HCT116 (cell line): ENCODE results near the gene CHML. TPM values are rescaled to one million over a fixed set of nuclear protein-coding genes. Genes with fewer than 3 reads are reported as not detected.

Source experiments
- ATAC-seq: fragments of 200-7000 bp; cut with Tn5 transposase; 2 replicates; pipeline ENCODE4 v1.9.1; 2020; ENCODE audit warnings: mild to moderate bottlenecking, moderate library complexity
- BruUV-seq: library from RNA; stranded (reverse); fragments of 400-500 nt; replicated peaks from 2 replicates; lab custom pipeline; 2021; lab: Mats Ljungman, UMichigan
- CTCF ChIA-PET: fragments of 300-600 bp; sonication (Branson Sonifier 250); formaldehyde crosslinking; loops from one replicate; lab custom pipeline; 2021; ENCODE audit warnings: antibody characterized with exemption; lab: Charles Lee
- POLR2A ChIA-PET: fragments of 300-600, 350-600 bp; sonication (Branson Sonifier 250); formaldehyde crosslinking; loops from one replicate; lab custom pipeline; 2021; ENCODE audit warnings: antibody characterized with exemption; lab: Charles Lee
- RAD21 ChIA-PET, 2 experiments: fragments of 300-600 bp; sonication (Branson Sonifier 250); formaldehyde crosslinking; loops; one replicate each; lab custom pipeline; 2023; ENCODE audit warnings: low total read pairs in 2 of 2; ENCODE audit not compliant: uncharacterized antibody in 2 of 2, unreplicated experiment in 2 of 2, low non-redundant PET in 1 of 2; lab: Charles Lee
- DNase-seq: peaks from one replicate; pipeline ENCODE4 v3.0.0-alpha.2; 2010; ENCODE audit warnings: low read depth, low spot score
- H2AFZ ChIP-seq: fragments of 200-600 bp; shearing (Covaris generic), sonication (generic); 2 replicates; pipeline ENCODE4 v1.6.1; 2017; ENCODE audit warnings: low read depth, mixed run types, mixed read lengths, antibody characterized with exemption, low read length; ENCODE audit not compliant: poor library complexity, severe bottlenecking
- H3K27ac ChIP-seq: 2 replicates; pipeline ENCODE4 v1.5.1; 2012; ENCODE audit warnings: low read depth, low read length
- H3K27me3 ChIP-seq: fragments of 200-600 bp; sonication (generic); 2 replicates; pipeline ENCODE4 v1.6.1; 2016; ENCODE audit warnings: mixed run types, low read length, mixed read lengths; ENCODE audit not compliant: insufficient read depth
- H3K36me3 ChIP-seq, 2 experiments: fragments of 200-500 bp in 1 of 2; fragments of 200-600 bp in 1 of 2; sonication (Bioruptor generic) in 1 of 2; sonication (generic) in 1 of 2; 2 replicates each; pipeline versions ENCODE4 v1.5.1 to v1.6.1; 2014 to 2016; ENCODE audit warnings: low read length in 2 of 2, inconsistent platforms in 1 of 2, mixed read lengths in 1 of 2, mixed run types in 1 of 2; ENCODE audit not compliant: insufficient read depth in 2 of 2, control insufficient read depth in 1 of 2
- H3K4me1 ChIP-seq, 2 experiments: fragments of 200-600 bp in 1 of 2; sonication (generic) in 1 of 2; 2 replicates each; pipeline versions ENCODE4 v1.5.1 to v1.6.1; 2012 to 2017; ENCODE audit warnings: low read length in 2 of 2, inconsistent platforms in 1 of 2, mild to moderate bottlenecking in 1 of 2, mixed read lengths in 1 of 2, mixed run types in 1 of 2, moderate library complexity in 1 of 2; ENCODE audit not compliant: insufficient read depth in 2 of 2, control insufficient read depth in 1 of 2
- H3K4me2 ChIP-seq: fragments of 200-600 bp; sonication (generic); 2 replicates; pipeline ENCODE4 v1.6.1; 2017; ENCODE audit warnings: mixed run types, low read length, mixed read lengths
- H3K4me3 ChIP-seq, 2 experiments: fragments of 200-600 bp in 1 of 2; sonication (generic) in 1 of 2; replicated peaks in 1 of 2; 2 replicates each; pipeline ENCODE4 v1.5.1; 2011 to 2016; ENCODE audit warnings: low read length in 2 of 2, control low read depth in 1 of 2, low read depth in 1 of 2, mild to moderate bottlenecking in 1 of 2, mixed read lengths in 1 of 2, mixed run types in 1 of 2
- H3K79me2 ChIP-seq: fragments of 200-600 bp; sonication (generic); 2 replicates; pipeline ENCODE4 v1.6.1; 2017; ENCODE audit warnings: mild to moderate bottlenecking, mixed run types, low read length, moderate library complexity, mixed read lengths; ENCODE audit not compliant: insufficient read depth
- H3K9ac ChIP-seq: fragments of 200-600 bp; sonication (generic); 2 replicates; pipeline ENCODE4 v1.6.1; 2016; ENCODE audit warnings: low read length, mixed read lengths
- H3K9me2 ChIP-seq: fragments of 200-600 bp; sonication (generic), shearing (Covaris generic); 2 replicates; pipeline ENCODE4 v1.6.1; 2017; ENCODE audit warnings: mixed run types, mild to moderate bottlenecking, moderate library complexity; ENCODE audit not compliant: insufficient read depth
- H3K9me3 ChIP-seq, 2 experiments: fragments of 200-500 bp in 1 of 2; fragments of 200-600 bp in 1 of 2; sonication (Bioruptor generic) in 1 of 2; sonication (generic) in 1 of 2; 2 replicates each; pipeline ENCODE4 v1.6.1; 2014 to 2017; ENCODE audit warnings: low read length in 2 of 2, mixed read lengths in 2 of 2, inconsistent platforms in 1 of 2, low read depth in 1 of 2, mild to moderate bottlenecking in 1 of 2, mixed run types in 1 of 2, moderate library complexity in 1 of 2; ENCODE audit not compliant: control insufficient read depth in 1 of 2, insufficient read depth in 1 of 2
- H4K20me1 ChIP-seq: fragments of 200-600 bp; sonication (generic), shearing (Covaris generic); 2 replicates; pipeline ENCODE4 v1.6.1; 2017; ENCODE audit warnings: mixed run types, mild to moderate bottlenecking, moderate library complexity; ENCODE audit not compliant: insufficient read depth
- CEBPB ChIP-seq: IDR thresholded peaks from 2 replicates; pipeline ENCODE4 v1.6.1; 2012; ENCODE audit warnings: low read depth
- ELF1 ChIP-seq: IDR thresholded peaks from 2 replicates; pipeline ENCODE4 v1.6.1; 2012; ENCODE audit warnings: low read depth, borderline replicate concordance
- EZH2 ChIP-seq: fragments of 200-600 bp; sonication (generic); IDR thresholded peaks from 2 replicates; pipeline ENCODE4 v1.6.1; 2017; ENCODE audit warnings: antibody characterized with exemption, mixed run types
- EZH2phosphoT487 ChIP-seq: fragments of 200-600 bp; IDR thresholded peaks from 2 replicates; pipeline ENCODE4 v1.6.1; 2018; ENCODE audit warnings: antibody characterized with exemption, borderline replicate concordance
- FOSL1 ChIP-seq: IDR thresholded peaks from 2 replicates; pipeline ENCODE4 v1.6.1; 2012; ENCODE audit warnings: low read depth
- POLR2A ChIP-seq: IDR thresholded peaks from 2 replicates; pipeline ENCODE4 v1.7.0; 2011; ENCODE audit warnings: borderline replicate concordance; ENCODE audit not compliant: insufficient read depth, insufficient read length; ENCODE audit errors: extremely low read depth
- RAD21 ChIP-seq: IDR thresholded peaks from 2 replicates; pipeline ENCODE4 v1.6.1; 2012; ENCODE audit warnings: low read depth, mild to moderate bottlenecking
- SIN3A ChIP-seq: IDR thresholded peaks from 2 replicates; pipeline ENCODE4 v1.6.1; 2012; ENCODE audit warnings: low read depth
- SP1 ChIP-seq: IDR thresholded peaks from 2 replicates; pipeline ENCODE4 v1.6.1; 2012; ENCODE audit warnings: low read depth
- SRF ChIP-seq: IDR thresholded peaks from 2 replicates; pipeline ENCODE4 v1.6.1; 2012; ENCODE audit warnings: low read depth
- YY1 ChIP-seq: IDR thresholded peaks from 2 replicates; pipeline ENCODE4 v1.6.1; 2011; ENCODE audit warnings: low read length, low read depth, moderate library complexity, mild to moderate bottlenecking; ENCODE audit not compliant: insufficient replicate concordance; ENCODE audit errors: extremely low read depth
- ZNF274 ChIP-seq: fragments of 200-500 bp; sonication (Bioruptor generic); IDR thresholded peaks from 2 replicates; pipeline ENCODE4 v1.6.1; 2014; ENCODE audit warnings: mild to moderate bottlenecking, low read depth, low read length, inconsistent platforms
- intact Hi-C: fragments of 100-400 bp; cut with micrococcal nuclease; formaldehyde crosslinking; loops from 2 replicates; pipeline ENCODE4 v1.10.0; 2022
- total RNA-seq: library from RNA; stranded (reverse); gene quantifications from one replicate; pipeline ENCODE4 v1.2.1, GENCODE V29; 2021; ENCODE audit not compliant: unreplicated experiment
- TF ChIP-seq, protein P1 (sequence below): IDR thresholded peaks from 2 replicates; pipeline ENCODE4 v1.6.1; 2012
- TF ChIP-seq, protein P2 (sequence below): IDR thresholded peaks from 2 replicates; pipeline ENCODE4 v1.6.1; 2012; ENCODE audit warnings: low read depth
- TF ChIP-seq, protein P3 (sequence below): IDR thresholded peaks from 2 replicates; pipeline ENCODE4 v1.6.1; 2011; ENCODE audit warnings: mild to moderate bottlenecking, low read length, moderate library complexity; ENCODE audit not compliant: insufficient replicate concordance; ENCODE audit errors: extremely low read depth

CHML gene
- total RNA-seq, 1 experiment from 2014 or later: 9.7 TPM

DNA sequence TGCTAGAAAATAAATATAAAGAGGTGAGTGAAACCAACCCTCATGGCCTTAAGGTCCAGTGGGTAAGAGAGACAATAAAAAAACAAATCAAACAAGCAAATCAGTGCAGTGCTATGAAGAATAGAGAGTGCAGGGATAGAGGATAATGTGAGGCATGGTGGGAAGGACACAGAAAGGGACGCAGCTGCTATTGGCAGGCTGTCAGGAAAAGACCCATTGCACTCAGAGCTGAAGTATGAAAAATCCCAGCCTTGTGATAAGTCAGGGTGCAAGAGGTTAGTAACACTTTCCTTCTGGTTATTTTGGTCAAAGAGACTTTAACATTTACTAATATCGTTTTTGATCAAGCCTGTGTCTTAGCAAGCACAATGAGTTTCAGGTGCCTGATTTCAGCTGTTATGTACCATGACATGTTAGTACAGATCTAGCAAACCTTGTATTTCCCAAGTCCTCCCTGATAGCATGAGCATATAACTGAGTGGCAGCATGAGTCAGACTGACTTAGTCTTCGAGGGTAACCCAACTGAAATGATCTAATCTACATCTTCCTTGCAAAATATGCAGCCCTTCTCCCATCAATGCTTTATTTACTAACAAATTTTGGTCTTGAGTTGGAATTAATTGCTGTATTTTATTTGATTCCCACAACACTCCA lies 31.7 kb downstream of the CHML start (continued):
- TF ChIP-seq SIN3A: no peak
- TF ChIP-seq, protein P1, sequence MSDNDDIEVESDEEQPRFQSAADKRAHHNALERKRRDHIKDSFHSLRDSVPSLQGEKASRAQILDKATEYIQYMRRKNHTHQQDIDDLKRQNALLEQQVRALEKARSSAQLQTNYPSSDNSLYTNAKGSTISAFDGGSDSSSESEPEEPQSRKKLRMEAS: no peak
- no peak for TF ChIP-seq YY1
- no peak for TF ChIP-seq FOSL1
- no peak for TF ChIP-seq ELF1
- TF ChIP-seq ZNF274: no peak
- no peak for TF ChIP-seq POLR2A
- TF ChIP-seq CEBPB: no peak
- no peak for TF ChIP-seq EZH2
- TF ChIP-seq EZH2phosphoT487: no peak
- TF ChIP-seq, all 23 proteins: peak for 0

DNA sequence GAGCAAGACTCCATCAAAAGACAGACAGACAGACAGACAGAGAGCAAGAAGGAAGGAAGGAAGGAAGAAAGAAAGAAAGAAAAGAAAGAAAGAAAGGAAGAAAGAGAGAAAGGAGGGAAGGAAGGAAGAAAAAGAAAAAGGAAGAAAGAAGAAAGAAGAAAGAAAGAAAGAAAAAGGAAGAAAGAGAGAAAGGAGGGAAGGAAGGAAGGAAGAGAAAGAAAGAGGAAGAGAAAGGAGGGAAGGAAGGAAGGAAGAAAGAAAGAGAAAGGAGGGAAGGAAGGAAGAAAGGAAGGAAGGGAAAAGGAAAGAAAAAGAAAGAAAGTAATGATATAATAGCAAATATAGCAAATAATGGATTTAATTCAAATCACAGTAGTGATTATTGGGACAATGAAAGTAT lies 32.7 kb downstream of the CHML start:
- Histone ChIP-seq H3K79me2 (no peaks in the 10 kb centered on the region), H4K20me1 (no peaks in the 10 kb centered on the region; the same call in 1 of the 2 replicates), H3K9me3 (no peaks in the 10 kb centered on the region), H2AFZ (no peak overlapping the region), H3K27me3 (no peaks in the 10 kb centered on the region), H3K4me3 (no peak overlapping the region), H3K4me1 (peaks cover 0 to 12% of the 10 kb centered on the region in 2 experiments; a peak in 1 of 4 replicates), H3K9ac (no peak overlapping the region), H3K27ac (no peak overlapping the region), H3K4me2 (no peak overlapping the region), H3K36me3 (no peaks in the 10 kb centered on the region), H3K9me2 (no peaks in the 10 kb centered on the region)
- no peak for TF ChIP-seq SP1
- TF ChIP-seq RAD21: no peak
- no peak for TF ChIP-seq EZH2
- TF ChIP-seq ZNF274: no peak
- TF ChIP-seq EZH2phosphoT487: no peak
- TF ChIP-seq, protein P2, sequence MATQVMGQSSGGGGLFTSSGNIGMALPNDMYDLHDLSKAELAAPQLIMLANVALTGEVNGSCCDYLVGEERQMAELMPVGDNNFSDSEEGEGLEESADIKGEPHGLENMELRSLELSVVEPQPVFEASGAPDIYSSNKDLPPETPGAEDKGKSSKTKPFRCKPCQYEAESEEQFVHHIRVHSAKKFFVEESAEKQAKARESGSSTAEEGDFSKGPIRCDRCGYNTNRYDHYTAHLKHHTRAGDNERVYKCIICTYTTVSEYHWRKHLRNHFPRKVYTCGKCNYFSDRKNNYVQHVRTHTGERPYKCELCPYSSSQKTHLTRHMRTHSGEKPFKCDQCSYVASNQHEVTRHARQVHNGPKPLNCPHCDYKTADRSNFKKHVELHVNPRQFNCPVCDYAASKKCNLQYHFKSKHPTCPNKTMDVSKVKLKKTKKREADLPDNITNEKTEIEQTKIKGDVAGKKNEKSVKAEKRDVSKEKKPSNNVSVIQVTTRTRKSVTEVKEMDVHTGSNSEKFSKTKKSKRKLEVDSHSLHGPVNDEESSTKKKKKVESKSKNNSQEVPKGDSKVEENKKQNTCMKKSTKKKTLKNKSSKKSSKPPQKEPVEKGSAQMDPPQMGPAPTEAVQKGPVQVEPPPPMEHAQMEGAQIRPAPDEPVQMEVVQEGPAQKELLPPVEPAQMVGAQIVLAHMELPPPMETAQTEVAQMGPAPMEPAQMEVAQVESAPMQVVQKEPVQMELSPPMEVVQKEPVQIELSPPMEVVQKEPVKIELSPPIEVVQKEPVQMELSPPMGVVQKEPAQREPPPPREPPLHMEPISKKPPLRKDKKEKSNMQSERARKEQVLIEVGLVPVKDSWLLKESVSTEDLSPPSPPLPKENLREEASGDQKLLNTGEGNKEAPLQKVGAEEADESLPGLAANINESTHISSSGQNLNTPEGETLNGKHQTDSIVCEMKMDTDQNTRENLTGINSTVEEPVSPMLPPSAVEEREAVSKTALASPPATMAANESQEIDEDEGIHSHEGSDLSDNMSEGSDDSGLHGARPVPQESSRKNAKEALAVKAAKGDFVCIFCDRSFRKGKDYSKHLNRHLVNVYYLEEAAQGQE: no peak
- TF ChIP-seq, protein P3, sequence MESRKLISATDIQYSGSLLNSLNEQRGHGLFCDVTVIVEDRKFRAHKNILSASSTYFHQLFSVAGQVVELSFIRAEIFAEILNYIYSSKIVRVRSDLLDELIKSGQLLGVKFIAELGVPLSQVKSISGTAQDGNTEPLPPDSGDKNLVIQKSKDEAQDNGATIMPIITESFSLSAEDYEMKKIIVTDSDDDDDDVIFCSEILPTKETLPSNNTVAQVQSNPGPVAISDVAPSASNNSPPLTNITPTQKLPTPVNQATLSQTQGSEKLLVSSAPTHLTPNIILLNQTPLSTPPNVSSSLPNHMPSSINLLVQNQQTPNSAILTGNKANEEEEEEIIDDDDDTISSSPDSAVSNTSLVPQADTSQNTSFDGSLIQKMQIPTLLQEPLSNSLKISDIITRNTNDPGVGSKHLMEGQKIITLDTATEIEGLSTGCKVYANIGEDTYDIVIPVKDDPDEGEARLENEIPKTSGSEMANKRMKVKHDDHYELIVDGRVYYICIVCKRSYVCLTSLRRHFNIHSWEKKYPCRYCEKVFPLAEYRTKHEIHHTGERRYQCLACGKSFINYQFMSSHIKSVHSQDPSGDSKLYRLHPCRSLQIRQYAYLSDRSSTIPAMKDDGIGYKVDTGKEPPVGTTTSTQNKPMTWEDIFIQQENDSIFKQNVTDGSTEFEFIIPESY: no peak
- TF ChIP-seq, protein P1: no peak
- no peak for TF ChIP-seq ELF1
- TF ChIP-seq SRF: no peak
- no peak for TF ChIP-seq FOSL1
- TF ChIP-seq YY1: no peak
- intact Hi-C loops: no loop called here
- CTCF ChIA-PET: no interaction called here
- no TSS peak for BruUV-seq
- no peak for DNase-seq
- RAD21 ChIA-PET: no interaction called here
- ATAC-seq: no peak
- POLR2A ChIA-PET: no interaction called here
